Endothelial cell of umbilical vein (primary cell): Measurements from ENCODE around the gene ADM2.

Experiments used
- CTCF ChIP-seq, 2 donors: IDR thresholded peaks; 1 replicate in 1 of 2; 2 replicates in 1 of 2; pipeline ENCODE4 v1.5.1; 2011; ENCODE audit warnings: low read length in 2 of 2, mild to moderate bottlenecking in 2 of 2, moderate library complexity in 2 of 2, control low read depth in 1 of 2, inconsistent platforms in 1 of 2, low read depth in 1 of 2; ENCODE audit not compliant: insufficient read depth in 1 of 2; ENCODE audit errors: extremely low read depth in 1 of 2
- JUN ChIP-seq: IDR thresholded peaks from 2 replicates; pipeline ENCODE4 v1.6.1; 2011; ENCODE audit warnings: borderline replicate concordance, low read depth; ENCODE audit not compliant: insufficient read length, insufficient read depth
- MYC ChIP-seq: IDR thresholded peaks from one replicate; pipeline ENCODE4 v1.6.1; 2011; ENCODE audit warnings: mild to moderate bottlenecking, low read depth, low read length

GRCh38 chr22:50441428-50441993, 39.8 kb upstream of the ADM2 start:
- TF ChIP-seq CTCF (IDR thresholded peaks at IDR 0.05; ENCODE audit: extremely low read depth in 1 of 2, insufficient read depth in 1 of 2, low read depth in 1 of 2, low read length in 2 of 2) (no peak), MYC (no peak), JUN (no peak)
